Right lobe of liver (tissue), 6 donors: ENCODE measurements around the gene KLHDC8B. TPM values are rescaled to one million over a fixed set of nuclear protein-coding genes. Genes with fewer than 3 reads are reported as not detected.

Experiments used
- ATAC-seq, 4 donors: fragments of 200-7000 bp; cut with Tn5 transposase; one replicate each; pipeline ENCODE4 v1.9.1; 2020; ENCODE audit warnings: mild to moderate bottlenecking in 4 of 4, moderate library complexity in 4 of 4
- DNase-seq, 3 donors: peaks; one replicate each; pipeline ENCODE4 v3.0.0-alpha.2; 2020
- H3K27ac ChIP-seq, 3 donors: fragments of 200-600 bp; one replicate each; pipeline ENCODE4 v1.8.0; 2022
- H3K27me3 ChIP-seq, 2 donors: fragments of 200-600 bp; one replicate each; pipeline ENCODE4 v1.8.0; 2022
- H3K36me3 ChIP-seq, 4 donors: fragments of 200-600 bp; sonication (generic) in 1 of 4; one replicate each; pipeline versions ENCODE4 v1.5.1 to v1.8.0; 2017 to 2022; ENCODE audit warnings: control low read depth in 1 of 4
- H3K4me1 ChIP-seq, 4 donors: fragments of 200-600 bp; sonication (generic) in 1 of 4; one replicate each; pipeline versions ENCODE4 v1.5.1 to v1.8.0; 2017 to 2022; ENCODE audit warnings: control low read depth in 1 of 4
- H3K4me3 ChIP-seq, 3 donors: fragments of 200-600 bp; one replicate each; pipeline ENCODE4 v1.8.0; 2022
- H3K9me3 ChIP-seq, 4 donors: fragments of 200-600 bp; sonication (generic) in 1 of 4; one replicate each; pipeline versions ENCODE4 v1.5.1 to v1.8.0; 2017 to 2022; ENCODE audit warnings: control low read depth in 1 of 4
- CTCF ChIP-seq, 4 donors: fragments of 200-600 bp in 3 of 4; fragments of 450-650 bp in 1 of 4; IDR thresholded peaks; one replicate each; pipeline versions ENCODE4 v1.5.1 to v1.8.0; 2016 to 2022; ENCODE audit warnings: antibody characterized with exemption in 4 of 4, mild to moderate bottlenecking in 2 of 4
- POLR2A ChIP-seq: fragments of 450-650 bp; IDR thresholded peaks from one replicate; pipeline ENCODE4 v1.6.1; 2017; ENCODE audit warnings: antibody characterized with exemption, mild to moderate bottlenecking
- WGBS: methylation state at CpG from one replicate; pipeline ENCODE4 v1.1.6; 2018; ENCODE audit warnings: low coverage, low lambda C conversion rate; ENCODE audit not compliant: insufficient coverage; ENCODE audit errors: missing lambda C conversion rate; 5-methylcytosine and 5-hydroxymethylcytosine counted together
- intact Hi-C, 2 donors: fragments of 100-400 bp; cut with DNase I; formaldehyde crosslinking; loops; one replicate each; pipeline versions ENCODE4 v1.11.2 to v1.14.1; 2022
- long read RNA-seq: library from polyadenylated mRNA; unstranded; transcript quantifications from one replicate; pipeline ENCODE4 v2.0.0, GENCODE V29; 2019
- total RNA-seq, 6 experiments: library from RNA; depleted of rRNA in 2 of 6; stranded (reverse); fragments of >200 nt in 2 of 6; fragmentation: NEBNext Ultra II Directional in 3 of 6; extraction: Animal tissue kit (Norgen Biotek cat#: 25700) in 3 of 6; gene quantifications; one replicate each; pipeline versions ENCODE4 v1.1.0 to v1.2.4, GENCODE V29; 2016 to 2023
- donor health status: DM: no; HTN: yes; CAD: no.
- donor health status: DM: no; HTN: no; CAD: no.
- donor health status: DM: no; HTN: no; CAD: no.
- donor health status: DM: no; HTN: yes; CAD: no.
- donor health status: DM: no; HTN: yes; CAD: no.

KLHDC8B gene
- total RNA-seq = 10 to 100 TPM; 10.4 to 15.2 (median 11.5) TPM
- long read RNA-seq, partial matches to known transcripts = 1 of 5 reads
- long read RNA-seq, other reads (novel, unspliced or antisense) = 2 of 5 reads

- peak; percentile 83 to 89 (median 85) for ATAC-seq
- 0% methylated on average over 6 of the region's 57 CpGs for WGBS
- Histone ChIP-seq H3K27me3 (no peaks in the 10 kb centered on the region), H3K36me3 (no peaks in the 10 kb centered on the region), H3K4me3 (peak within 1 kb of the TSS; percentile 74 to 78 (median 77)), H3K4me1 (peaks cover 0 to 28% (median 11%) of the 10 kb centered on the region in 4 donors), H3K27ac (peak within 1 kb of the TSS; percentile 72 to 89 (median 72)), H3K9me3 (no peaks in the 10 kb centered on the region)
- DNase-seq = peak; percentile 86 to 88 (median 87)
- intact Hi-C loops = no loop called here
- TF ChIP-seq POLR2A (peak; percentile 65), CTCF (IDR thresholded peaks at IDR 0.05) (peak; percentile 82 to 99 (median 94))
Measured at GRCh38 chr3:49171119-49171774, at the start of gene KLHDC8B. TSS of gene KLHDC8B (plus strand) at chr3:49171598. CDS start at chr3:49172770, 1,172 bp downstream.

GRCh38 chr3:49122022-49122421, 49.4 kb upstream of the KLHDC8B start:
- Histone ChIP-seq H3K4me1 (peaks cover 0 to 11% (median 6%) of the 10 kb centered on the region in 4 donors), H3K4me3 (no peak overlapping the region), H3K36me3 (peaks cover 4 to 51% (median 18%) of the 10 kb centered on the region in 4 donors), H3K27ac (no peak overlapping the region), H3K9me3 (no peaks in the 10 kb centered on the region), H3K27me3 (no peaks in the 10 kb centered on the region)
- ATAC-seq = no peak
- no peak for TF ChIP-seq POLR2A
- DNase-seq = no peak
- intact Hi-C loops = no loop called here
- WGBS = 100% methylated on average over 1 of the region's 12 CpGs

- H3K4me1 ChIP-seq = peaks cover 0 to 11% (median 6%) of the 10 kb centered on the region in 4 donors
- H3K9me3 ChIP-seq = no peaks in the 10 kb centered on the region
- ATAC-seq (no peak), DNase-seq (no peak)
- no CpG with 5 or more reads among the region's 7 CpGs for WGBS
- intact Hi-C loops = no loop called here
- H3K27ac ChIP-seq = no peak overlapping the region
- H3K4me3 ChIP-seq = no peak overlapping the region
- H3K27me3 ChIP-seq = no peaks in the 10 kb centered on the region
- H3K36me3 ChIP-seq = peaks cover 4 to 47% (median 15%) of the 10 kb centered on the region in 4 donors
- TF ChIP-seq POLR2A (no peak), CTCF (IDR thresholded peaks at IDR 0.05) (no peak)
Measured at GRCh38 chr3:49122451-49122850, 48.9 kb upstream of the KLHDC8B start.

GRCh38 chr3:49122886-49123545, 48.4 kb upstream of the KLHDC8B start:
- Histone ChIP-seq H3K36me3 (peaks cover under 1 to 41% (median 11%) of the 10 kb centered on the region in 4 donors), H3K27ac (no peak overlapping the region), H3K4me3 (no peak overlapping the region), H3K4me1 (peaks cover 0 to 11% (median 6%) of the 10 kb centered on the region in 4 donors), H3K9me3 (no peaks in the 10 kb centered on the region), H3K27me3 (no peaks in the 10 kb centered on the region)
- no peak for ATAC-seq
- 92% methylated on average over 5 of the region's 17 CpGs for WGBS
- TF ChIP-seq CTCF (IDR thresholded peaks at IDR 0.05) (no peak), POLR2A (no peak)
- intact Hi-C loops = no loop called here
- DNase-seq = no peak

GRCh38 chr3:49123687-49124086, 47.7 kb upstream of the KLHDC8B start:
- TF ChIP-seq CTCF (IDR thresholded peaks at IDR 0.05) (no peak), POLR2A (no peak)
- no peak overlapping the region for H3K4me3 ChIP-seq
- intact Hi-C loops = no loop called here
- H3K9me3 ChIP-seq = no peaks in the 10 kb centered on the region
- H3K27ac ChIP-seq = no peak overlapping the region
- H3K27me3 ChIP-seq = no peaks in the 10 kb centered on the region
- peaks cover 0 to 11% (median 6%) of the 10 kb centered on the region in 4 donors for H3K4me1 ChIP-seq
- no peak for ATAC-seq
- 87% methylated on average over 5 of the region's 17 CpGs for whole genome bisulfite sequencing
- peaks cover 0 to 36% (median 8%) of the 10 kb centered on the region in 4 donors for H3K36me3 ChIP-seq
- DNase-seq = no peak
